ENCODE data around the gene CPEB3. TPM values are rescaled to one million over a fixed set of nuclear protein-coding genes. Genes with fewer than 3 reads are reported as not detected.
"Not testable (repeated sequence)": the region's sequence is repeated elsewhere in the genome, so short reads cannot be mapped to it uniquely, and the experiment has no call there.

The CPEB3 gene
- polyA plus RNA-seq, 3 donors = 0.94 to 1.6 (median 1.3) TPM

DNA sequence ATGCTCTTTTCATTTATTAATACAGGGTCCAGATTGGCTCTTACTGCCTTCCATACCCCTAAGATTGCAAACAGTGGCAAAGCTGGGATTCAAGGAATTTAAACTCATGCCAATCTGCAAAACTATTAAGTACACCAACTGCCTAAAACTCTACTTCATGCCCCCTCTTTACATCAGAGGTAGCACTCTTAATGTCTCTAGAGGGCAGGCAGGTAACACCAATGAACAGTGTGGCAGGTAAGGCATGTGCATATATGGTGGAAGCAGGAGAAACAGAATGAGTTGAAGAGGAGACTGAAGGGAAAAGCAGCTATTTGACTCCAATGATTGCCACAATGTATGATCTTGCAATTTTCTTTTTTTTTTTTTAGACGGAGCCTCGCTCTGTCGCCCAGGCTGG is 210.6 kb downstream of the CPEB3 start:
- H3K27ac ChIP-seq (ENCODE audit: low read depth, low read length) = no peak overlapping the region
- 93 to 100% (median 98%) methylated on average over 3 of the region's 3 CpGs for WGBS, 3 donors

DNA sequence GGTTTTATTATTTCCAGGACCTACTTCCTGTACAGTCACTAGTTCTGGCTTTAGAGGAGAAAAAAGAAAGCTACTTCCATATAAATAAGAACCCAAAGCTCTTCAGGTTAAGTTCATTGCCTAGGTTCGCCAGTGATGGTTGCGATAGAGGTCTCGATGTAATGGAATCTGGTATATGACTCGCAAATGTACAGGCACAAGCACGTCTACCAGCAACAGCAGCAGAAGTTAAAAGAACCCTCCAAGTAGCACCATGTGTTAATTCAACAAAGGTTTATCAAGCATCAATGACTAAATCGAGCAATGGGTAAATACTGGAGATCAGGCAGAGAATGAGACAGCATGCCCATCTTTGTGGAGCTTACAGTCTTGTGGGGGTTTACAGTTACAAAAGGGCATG is 211.9 kb downstream of the CPEB3 start:
- 85 to 97% (median 95%) methylated on average over 6 of the region's 6 CpGs for WGBS, 3 donors
- H3K27ac ChIP-seq (ENCODE audit: low read depth, low read length) = no peak overlapping the region

DNA sequence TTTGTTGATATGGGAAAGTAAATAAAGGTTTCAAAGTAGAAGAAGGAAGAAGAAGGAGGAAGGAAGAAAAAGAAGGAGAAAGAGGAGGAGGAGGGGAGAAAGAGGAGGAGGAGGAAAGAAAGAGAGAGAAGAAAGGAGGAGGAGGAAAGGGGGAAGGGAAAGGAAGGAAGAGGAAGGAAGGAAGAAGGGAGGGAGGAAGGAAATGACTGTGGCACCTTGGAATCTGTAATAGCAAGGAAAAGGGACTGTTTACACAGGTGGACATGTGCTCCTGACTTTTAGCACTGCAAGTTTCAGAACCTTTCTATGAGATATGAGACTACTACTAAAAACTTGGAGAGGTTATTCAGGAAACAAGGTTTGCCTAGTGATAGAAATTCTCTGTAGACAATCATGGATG is 214.2 kb downstream of the CPEB3 start:
- H3K27ac ChIP-seq (ENCODE audit: low read depth, low read length) = no peak overlapping the region

DNA sequence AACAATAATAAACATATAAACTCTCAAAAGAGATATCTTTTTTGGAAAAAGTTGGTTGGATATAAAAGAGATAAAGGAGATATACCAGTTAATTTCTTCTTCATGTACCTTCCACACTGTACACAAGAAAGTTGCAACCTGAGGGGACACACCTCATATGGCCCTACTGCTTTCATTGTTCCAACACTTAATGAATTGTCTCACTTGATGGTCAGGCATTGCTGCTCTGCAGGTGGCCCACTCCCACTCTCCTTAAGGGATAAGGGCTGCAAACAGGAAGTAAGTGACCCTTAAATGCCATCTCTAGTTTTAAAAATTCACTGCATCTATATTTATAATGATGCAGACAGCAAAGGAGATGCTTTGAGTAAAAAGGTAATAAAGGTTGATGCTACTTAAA is 215.0 kb downstream of the CPEB3 start:
- H3K27ac ChIP-seq (ENCODE audit: low read depth, low read length) = no peak overlapping the region

DNA sequence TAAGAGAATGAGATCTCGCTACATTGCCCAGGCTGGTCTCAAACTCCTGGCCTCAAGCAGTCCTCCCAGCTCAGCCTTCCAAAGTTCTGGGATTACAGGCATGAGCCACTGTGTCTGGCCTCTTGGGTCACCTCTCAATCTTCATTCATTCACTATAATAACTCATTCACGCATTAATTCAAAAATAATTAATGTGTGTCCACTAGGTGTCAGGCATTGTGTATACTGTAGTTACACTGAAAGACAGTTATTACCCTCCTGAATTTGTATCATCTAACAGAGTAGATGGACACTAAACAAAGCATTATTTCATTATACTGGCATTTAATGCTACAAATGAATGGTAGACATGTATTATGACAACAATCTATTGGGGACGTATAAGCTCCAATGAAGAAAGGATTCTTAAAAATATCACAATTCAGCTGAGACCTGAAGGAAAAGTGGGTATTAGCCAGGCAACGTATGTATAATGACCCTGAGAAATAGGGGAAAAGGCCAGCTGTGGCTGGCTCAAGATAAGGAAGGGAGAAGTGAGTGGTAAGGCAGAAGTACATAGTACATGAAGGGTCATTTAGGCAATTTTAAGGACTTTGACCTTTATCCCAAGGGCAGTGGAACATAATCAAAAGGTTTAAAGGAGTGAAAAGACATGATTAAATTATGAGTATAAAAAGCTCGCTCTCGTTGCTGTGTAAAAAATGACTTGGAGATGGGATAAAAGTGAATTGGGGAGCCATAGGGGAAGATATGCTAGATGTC is 216.6 kb downstream of the CPEB3 start:
- no peak overlapping the region for H3K27ac ChIP-seq (ENCODE audit: low read depth, low read length)
- 58 to 88% (median 85%) methylated on average over 6 of the region's 6 CpGs for WGBS, 3 donors

DNA sequence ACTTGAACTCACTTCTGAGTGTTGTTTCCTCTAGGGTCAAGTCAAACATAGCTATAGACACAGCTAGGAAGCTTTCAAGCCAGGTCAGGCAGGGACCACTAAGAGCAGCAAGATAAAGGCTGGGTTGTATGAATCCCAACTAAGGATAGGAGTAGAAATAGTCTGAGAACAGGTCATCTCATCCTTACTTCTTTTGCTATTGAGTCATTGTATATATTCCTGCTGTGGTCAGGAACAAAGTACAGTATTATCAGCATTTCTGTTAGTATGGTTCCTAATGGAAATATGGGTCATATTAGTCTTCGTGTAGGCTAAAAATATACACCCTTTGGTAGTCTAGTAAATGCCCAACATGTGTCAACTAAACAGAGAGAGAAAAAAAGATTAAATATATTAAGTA is 222.0 kb downstream of the CPEB3 start:
- no peak overlapping the region for H3K27ac ChIP-seq (ENCODE audit: low read depth, low read length)
- 78 to 95% (median 88%) methylated on average over 1 of the region's 1 CpG for WGBS, 3 donors

DNA sequence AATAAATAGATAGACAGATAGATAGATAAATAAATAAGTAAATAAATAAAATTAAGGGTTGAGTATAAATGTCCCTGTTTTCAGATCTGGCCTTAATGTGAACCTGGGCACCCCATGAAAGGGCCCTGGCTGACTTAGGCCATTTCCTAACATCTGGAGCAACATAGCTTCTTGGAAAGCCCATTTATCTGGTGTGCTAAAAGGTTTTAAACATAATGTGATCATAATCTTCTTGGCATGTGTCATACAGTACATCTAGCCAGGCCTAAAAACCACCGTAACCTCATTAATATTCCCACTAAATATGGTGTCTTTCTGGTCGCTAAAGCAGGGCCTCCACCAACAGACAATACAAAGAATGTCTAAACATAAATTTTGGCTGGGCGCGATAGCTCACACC is 224.5 kb downstream of the CPEB3 start:
- no peak overlapping the region for H3K27ac ChIP-seq (ENCODE audit: low read depth, low read length)
- WGBS, 3 donors = 93 to 95% (median 94%) methylated on average over 4 of the region's 4 CpGs

DNA sequence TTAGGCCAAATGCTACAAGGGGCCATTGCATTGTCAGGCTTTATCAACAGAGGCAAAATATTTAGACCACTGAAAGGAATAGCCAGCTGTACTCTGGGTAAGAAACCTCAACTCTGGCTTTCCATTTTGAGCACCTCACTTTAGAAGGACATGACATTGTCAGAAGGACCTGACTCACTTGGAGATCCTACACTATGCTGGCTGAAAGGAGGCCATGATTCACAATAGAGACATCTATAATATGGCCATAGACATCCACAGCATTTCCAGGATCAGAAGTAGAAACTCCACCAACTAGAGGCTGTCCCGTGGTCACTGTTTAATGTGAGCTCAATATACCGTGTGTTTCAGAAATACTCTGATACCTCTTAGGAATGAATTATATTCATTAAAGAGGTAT is 226.4 kb downstream of the CPEB3 start:
- no peak overlapping the region for H3K27ac ChIP-seq (ENCODE audit: low read depth, low read length)
- WGBS, 3 donors = 91 to 94% (median 93%) methylated on average over 2 of the region's 2 CpGs

DNA sequence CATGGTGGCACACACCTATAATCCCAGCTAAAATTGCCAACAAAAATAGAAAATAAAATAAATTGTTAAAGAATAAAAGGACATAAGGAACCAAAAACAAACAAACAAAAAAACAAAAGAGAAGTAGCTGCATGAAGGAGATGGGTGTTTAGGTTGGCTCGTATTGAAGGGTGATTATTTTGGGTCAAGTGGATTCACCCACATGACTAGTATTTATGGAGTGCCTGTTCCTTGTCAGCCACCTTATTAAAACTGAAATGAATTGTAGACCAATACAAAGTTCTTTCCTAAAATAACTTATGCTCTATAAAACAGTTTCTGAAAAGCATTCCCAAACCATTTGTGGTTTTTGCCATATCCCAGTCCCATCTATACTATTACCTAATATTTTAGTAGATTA is 228.6 kb downstream of the CPEB3 start:
- H3K27ac ChIP-seq (ENCODE audit: low read depth, low read length) = no peak overlapping the region
- 82 to 97% (median 92%) methylated on average over 1 of the region's 1 CpG for WGBS, 3 donors

DNA sequence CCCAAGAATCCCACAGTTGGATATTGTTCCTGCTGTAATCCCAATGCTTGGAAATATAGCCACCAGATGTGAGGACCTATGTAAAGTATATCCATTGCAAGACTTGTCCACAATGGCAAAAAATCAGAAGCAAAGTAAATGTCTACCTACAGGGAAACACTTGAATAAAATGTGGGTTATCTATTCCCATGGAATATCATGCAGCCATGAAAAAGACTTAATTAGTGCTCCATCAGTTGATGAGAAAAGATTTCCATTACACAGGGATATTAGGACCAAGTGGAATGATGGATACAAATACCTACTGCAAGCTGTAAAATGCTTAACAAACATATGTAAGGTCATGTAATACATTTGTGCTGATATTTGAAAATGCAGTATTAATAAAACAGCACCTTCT is 236.1 kb downstream of the CPEB3 start:
- H3K27ac ChIP-seq (ENCODE audit: low read depth, low read length) = no peak overlapping the region

DNA sequence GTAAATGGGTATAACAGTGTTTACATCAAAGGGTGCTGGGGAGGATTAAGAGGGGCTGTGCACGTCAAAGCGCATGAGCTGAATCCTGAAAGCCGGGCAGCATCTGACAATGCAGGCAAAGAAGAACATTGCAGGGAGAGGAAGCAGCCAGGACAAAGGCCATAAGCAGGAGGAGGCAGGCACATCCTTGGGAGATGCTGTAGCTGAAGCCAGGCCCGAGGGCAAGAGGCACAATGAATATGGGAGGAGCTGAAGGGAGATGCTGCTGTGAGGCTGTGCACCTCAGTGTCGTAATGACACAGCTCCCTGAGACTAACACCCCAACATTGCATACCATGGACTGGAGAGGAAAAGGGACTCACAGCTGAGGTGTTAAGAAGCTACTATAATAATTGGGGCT is 238.1 kb downstream of the CPEB3 start:
- no peak overlapping the region for H3K27ac ChIP-seq (ENCODE audit: low read depth, low read length)
- 81 to 88% (median 82%) methylated on average over 5 of the region's 5 CpGs for WGBS, 3 donors

DNA sequence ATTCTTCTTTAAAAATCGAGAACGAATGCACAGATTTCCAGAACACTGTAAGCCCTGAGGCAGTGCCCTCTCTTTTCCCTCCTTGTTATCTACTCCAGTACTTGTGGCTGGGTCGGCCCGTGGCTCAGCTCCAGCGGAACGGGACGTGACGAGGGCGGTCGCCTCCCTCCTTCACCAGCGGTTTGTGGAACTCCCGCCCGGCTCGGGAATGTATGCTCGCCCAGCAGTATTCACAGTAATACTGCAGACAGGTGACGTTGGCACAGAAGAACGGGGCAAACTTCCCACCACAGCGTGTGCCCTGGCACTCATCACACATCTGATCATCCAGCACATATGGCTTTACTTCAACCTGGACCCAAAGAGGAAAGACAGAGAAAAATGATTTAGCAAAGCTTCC is 238.8 kb downstream of the CPEB3 start:
- H3K27ac ChIP-seq (ENCODE audit: low read depth, low read length) = no peak overlapping the region

DNA sequence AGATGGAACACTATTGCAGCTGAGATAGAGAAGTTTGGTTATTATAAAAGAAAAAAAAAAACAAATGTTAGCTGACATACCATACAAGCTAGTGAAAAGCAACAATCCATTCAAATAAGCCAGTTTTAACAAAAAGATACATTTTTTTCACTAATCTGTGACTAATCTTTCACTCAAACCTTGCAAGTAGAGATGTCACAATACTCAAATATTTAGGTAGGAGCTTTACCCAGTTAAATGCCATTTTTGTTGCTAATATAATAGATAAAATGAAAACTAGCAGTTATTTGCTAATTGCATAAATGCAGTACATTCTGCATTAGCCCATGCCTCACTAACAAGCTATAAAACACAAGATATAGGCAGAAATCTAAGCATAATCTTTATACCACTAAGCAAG is 243.7 kb downstream of the CPEB3 start:
- H3K27ac ChIP-seq (ENCODE audit: low read depth, low read length) = no peak overlapping the region

More for the DNA sequence above, 238.8 kb downstream of the CPEB3 start:
- 83 to 91% (median 87%) methylated on average over 18 of the region's 18 CpGs for WGBS, 3 donors

DNA sequence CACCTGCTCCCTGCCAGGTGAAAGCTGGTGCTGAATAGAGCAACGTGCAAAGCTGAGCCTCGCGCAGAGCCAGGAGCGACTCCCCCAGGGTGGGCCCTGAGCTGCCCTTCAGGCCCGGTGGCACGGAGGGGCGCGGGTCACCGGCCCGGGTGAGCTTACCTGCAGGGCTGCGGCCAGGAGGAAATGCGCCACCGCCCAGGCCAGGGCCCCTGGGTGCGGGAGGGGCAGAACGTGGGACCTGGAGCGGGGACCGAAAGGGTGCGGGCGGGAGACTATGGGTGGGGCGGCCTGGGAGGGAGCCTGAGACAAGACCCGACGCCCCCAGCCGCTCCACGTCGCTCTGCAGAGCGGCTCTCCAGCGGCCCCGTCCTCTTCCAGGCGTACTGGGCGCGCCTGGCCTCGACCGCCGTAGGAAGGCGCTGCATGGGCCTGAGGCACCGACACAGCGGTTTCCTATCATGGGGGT is 245.2 kb downstream of the CPEB3 start:
- no peak overlapping the region for H3K27ac ChIP-seq (ENCODE audit: low read depth, low read length)
- 41 to 62% (median 54%) methylated on average over 29 to 37 of the region's 37 CpGs for WGBS, 3 donors

DNA sequence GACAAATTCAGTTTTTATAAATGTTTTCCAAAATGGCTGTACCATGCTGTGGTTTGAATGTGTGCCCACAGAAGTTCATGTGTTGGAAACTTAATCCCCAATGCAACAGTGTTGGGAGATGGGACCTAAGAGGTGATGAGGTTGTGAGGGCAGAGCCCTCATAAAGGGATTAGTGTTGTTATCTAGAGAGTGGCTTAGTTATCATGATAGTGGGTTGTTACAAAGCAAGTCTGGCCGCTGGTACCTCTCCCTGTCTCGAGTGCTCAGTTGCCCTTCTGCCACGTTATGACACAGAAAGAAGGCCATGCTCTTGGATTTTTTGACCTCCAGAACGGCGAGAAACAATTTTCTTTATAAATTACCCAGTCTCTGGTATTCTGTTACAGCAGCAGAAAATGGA is 248.3 kb downstream of the CPEB3 start:
- WGBS, 3 donors = 82 to 86% (median 83%) methylated on average over 5 of the region's 5 CpGs
- no peak overlapping the region for H3K27ac ChIP-seq (ENCODE audit: low read depth, low read length)

DNA sequence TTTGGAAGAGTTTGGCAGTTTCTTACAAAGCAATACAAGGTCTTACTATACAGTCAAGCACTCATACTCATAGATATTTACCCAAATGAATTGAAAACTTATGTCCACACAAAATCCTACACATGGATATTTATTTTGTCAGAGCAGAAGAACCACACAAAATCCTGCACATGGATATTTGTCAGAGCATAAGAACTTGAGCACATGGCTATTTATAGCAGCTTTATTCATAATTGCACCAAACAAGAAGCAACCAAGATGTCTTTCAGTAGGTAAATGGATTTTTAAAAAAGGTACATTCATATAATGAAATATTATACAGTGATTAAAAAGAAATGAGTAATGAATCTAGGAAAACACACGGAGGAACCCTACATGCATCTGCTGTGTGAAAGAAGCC is 251.9 kb downstream of the CPEB3 start:
- 79 to 93% (median 85%) methylated on average over 1 of the region's 1 CpG for WGBS, 3 donors
- no peak overlapping the region for H3K27ac ChIP-seq (ENCODE audit: low read depth, low read length)

DNA sequence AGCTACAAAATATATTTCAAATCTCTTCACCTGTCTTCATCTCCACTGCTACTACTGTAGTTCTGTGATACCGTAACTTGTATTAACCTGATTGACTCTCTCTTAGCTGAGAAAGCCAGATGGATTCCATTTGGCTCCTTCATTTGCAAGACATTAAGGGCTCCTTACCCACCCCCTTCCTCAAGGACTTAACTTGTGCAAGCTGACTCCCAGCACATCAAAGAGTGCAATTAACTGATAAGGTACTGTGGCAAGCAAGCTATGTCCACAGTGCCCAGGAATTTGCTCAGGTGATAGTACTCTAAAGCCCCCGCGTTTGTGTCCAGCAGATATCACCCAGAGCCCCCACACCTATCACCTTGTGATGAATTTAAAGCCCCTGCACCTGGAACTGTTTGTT is 257.8 kb downstream of the CPEB3 start:
- 46 to 83% (median 80%) methylated on average over 3 of the region's 3 CpGs for WGBS, 3 donors
- not testable (repeated sequence) for H3K27ac ChIP-seq (ENCODE audit: low read depth, low read length)

DNA sequence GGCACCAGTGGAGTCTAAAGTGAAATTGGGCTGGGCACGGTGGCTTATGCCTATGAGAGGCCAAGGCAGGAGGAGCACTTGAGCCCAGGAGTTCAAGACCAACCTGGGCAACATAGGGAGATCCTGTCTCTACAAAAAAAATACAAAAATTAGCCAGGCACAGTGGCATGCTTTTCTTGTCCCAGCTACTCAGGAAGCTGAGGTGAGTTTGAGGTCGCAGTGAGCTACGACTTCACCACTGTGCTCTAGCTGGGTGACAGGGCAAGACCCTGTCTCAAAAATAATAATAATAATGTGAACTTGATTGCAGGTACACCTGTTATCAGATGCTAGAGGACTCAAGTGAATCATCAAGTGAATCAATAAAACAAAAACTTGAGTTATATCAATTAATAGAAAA is 259.3 kb downstream of the CPEB3 start:
- 88 to 92% (median 92%) methylated on average over 3 of the region's 3 CpGs for WGBS, 3 donors
- H3K27ac ChIP-seq (ENCODE audit: low read depth, low read length) = no peak overlapping the region

DNA sequence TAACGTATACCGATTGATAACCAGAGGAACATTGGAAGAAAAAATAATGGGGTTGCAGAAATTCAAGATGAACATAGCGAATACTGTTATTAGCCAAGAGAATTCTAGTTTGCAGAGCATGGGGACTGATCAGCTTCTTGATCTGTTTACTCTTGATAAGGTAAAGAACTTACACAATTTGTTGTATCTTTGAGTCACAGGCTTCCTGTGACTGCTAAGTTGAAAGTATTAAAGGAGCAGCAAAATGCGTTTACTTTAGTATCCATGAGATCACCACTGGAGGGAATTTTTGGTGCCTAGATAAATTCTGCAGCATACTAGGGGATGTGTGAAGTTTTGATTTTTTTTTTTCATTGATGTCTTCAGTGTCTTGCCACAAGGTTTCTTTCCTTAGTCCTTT is 263.7 kb downstream of the CPEB3 start:
- 65 to 90% (median 89%) methylated on average over 4 of the region's 4 CpGs for WGBS, 3 donors

DNA sequence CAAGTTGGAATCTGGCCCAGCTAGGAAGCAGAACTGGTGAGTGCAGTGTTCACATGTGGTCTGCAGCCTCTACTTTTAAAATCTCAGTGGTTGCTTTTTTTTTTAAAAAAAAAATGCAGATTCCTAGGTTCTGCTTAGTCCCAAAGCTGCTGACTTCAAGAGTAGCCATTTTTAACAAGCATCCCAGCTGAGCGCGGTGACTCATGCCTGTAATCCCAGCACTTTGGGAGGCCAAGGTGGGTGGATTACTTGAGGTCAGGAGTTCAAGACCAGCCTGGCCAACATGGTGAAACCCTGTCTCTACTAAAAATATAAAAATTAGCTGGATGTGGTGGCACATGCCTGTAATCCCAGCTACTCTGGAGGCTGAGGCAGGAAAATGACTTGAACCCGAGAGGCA is 265.5 kb downstream of the CPEB3 start:
- not testable (repeated sequence) for H3K27ac ChIP-seq (ENCODE audit: low read depth, low read length)
- WGBS, 3 donors = 96 to 99% (median 97%) methylated on average over 3 of the region's 3 CpGs

More for the DNA sequence above, 263.7 kb downstream of the CPEB3 start:
- no peak overlapping the region for H3K27ac ChIP-seq (ENCODE audit: low read depth, low read length)

DNA sequence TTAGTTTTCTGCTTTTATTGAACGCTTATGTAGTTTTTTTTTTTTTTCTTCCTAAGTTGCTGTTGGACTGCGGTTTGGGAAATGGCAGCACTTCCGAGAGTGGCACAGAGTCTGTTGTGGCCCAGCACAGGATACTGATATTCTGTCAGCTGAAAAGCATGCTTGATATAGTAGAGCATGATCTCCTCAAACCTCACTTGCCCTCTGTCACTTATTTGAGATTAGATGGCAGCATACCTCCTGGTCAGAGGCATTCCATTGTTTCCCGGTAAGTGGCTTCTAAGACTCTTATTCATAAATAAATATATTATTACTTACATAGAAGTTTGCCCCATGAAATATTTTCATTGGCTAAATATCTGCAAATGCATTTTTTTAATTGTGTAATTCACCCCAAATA is 266.2 kb downstream of the CPEB3 start:
- WGBS, 3 donors = 93 to 97% (median 94%) methylated on average over 4 of the region's 4 CpGs
- no peak overlapping the region for H3K27ac ChIP-seq (ENCODE audit: low read depth, low read length)
